ENCODE results near the gene RAMP1.

Gene RAMP1

GRCh38 chr2:237921967-237922492, 62.6 kb downstream of the RAMP1 start:
- H3K4me3 ChIP-seq (ENCODE audit: low read depth, low read length, poor library complexity, severe bottlenecking): no peak overlapping the region
- H3K27me3 ChIP-seq (ENCODE audit: insufficient read depth, low read length): no peaks in the 10 kb centered on the region; the same call in 1 of the 2 replicates
- no peaks in the 10 kb centered on the region for H3K9me2 ChIP-seq (ENCODE audit: low read depth, low read length)
- H3K36me3 ChIP-seq (ENCODE audit: insufficient read depth, low read length): no peaks in the 10 kb centered on the region
- H3K27ac ChIP-seq (ENCODE audit: low read depth, low read length, poor library complexity, severe bottlenecking): no peak overlapping the region
- no peak overlapping the region for H3K9ac ChIP-seq (ENCODE audit: low read length)
- no peaks in the 10 kb centered on the region for H4K20me1 ChIP-seq (ENCODE audit: insufficient read depth, low read length)
- no peaks in the 10 kb centered on the region for H3K4me1 ChIP-seq (ENCODE audit: insufficient read depth, low read length, severe bottlenecking)
- TF ChIP-seq, protein P1, sequence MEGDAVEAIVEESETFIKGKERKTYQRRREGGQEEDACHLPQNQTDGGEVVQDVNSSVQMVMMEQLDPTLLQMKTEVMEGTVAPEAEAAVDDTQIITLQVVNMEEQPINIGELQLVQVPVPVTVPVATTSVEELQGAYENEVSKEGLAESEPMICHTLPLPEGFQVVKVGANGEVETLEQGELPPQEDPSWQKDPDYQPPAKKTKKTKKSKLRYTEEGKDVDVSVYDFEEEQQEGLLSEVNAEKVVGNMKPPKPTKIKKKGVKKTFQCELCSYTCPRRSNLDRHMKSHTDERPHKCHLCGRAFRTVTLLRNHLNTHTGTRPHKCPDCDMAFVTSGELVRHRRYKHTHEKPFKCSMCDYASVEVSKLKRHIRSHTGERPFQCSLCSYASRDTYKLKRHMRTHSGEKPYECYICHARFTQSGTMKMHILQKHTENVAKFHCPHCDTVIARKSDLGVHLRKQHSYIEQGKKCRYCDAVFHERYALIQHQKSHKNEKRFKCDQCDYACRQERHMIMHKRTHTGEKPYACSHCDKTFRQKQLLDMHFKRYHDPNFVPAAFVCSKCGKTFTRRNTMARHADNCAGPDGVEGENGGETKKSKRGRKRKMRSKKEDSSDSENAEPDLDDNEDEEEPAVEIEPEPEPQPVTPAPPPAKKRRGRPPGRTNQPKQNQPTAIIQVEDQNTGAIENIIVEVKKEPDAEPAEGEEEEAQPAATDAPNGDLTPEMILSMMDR (IDR thresholded peaks at IDR 0.05; ENCODE audit: low read length): no peak
- TF ChIP-seq EZH2 (IDR thresholded peaks at IDR 0.05; ENCODE audit: borderline replicate concordance, low read length): no peak
- H3K79me2 ChIP-seq (ENCODE audit: insufficient read depth, low read length): no peaks in the 10 kb centered on the region
- H2AFZ ChIP-seq (ENCODE audit: low read length): no peak overlapping the region
- no peaks in the 10 kb centered on the region for H3K9me3 ChIP-seq (ENCODE audit: low read length)
- no peaks in the 10 kb centered on the region for H3F3A ChIP-seq (ENCODE audit: insufficient read depth, low read length)
- H3K4me2 ChIP-seq (ENCODE audit: low read length): no peak overlapping the region

DNA sequence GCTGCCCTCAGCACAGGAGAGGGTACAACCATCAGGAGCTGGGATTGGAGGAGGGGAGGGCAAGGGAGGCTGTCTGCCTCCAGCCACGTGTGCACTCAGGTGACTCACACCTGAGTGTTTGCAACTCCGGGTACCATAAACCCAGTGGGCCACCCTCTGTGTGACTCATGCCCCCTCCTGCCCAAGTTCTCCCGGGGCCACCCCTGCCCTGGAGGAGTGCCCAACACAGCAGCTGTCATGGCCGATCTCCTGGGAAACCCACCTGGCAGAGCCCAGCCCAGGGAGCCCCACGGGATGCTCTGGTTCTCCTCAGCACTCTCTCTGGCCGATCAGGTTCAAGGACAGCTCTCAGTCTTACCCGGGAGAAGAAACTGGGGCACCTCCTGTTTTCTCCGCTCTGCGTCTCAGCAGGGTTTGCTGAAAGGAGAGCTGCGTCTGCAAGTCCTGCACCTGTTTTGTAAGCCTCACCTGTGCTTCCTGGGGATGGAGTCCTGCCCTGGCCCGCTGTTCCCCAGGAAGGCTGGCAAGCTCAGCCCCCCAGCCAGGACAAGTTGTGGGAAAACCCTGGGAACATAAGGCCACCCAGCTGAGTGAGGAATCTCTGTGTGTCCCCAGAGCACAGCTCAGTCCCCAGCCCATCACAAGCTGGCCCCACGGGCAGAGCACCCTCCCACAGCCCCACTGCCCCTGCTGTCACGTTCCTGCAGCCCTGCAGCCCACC, 63.4 kb downstream of the RAMP1 start:
- H3K4me3 ChIP-seq (ENCODE audit: low read depth, low read length, poor library complexity, severe bottlenecking): no peak overlapping the region
- no peak overlapping the region for H3K4me2 ChIP-seq (ENCODE audit: low read length)
- H3K9me2 ChIP-seq (ENCODE audit: low read depth, low read length): no peaks in the 10 kb centered on the region
- H3K9me3 ChIP-seq (ENCODE audit: low read length): no peaks in the 10 kb centered on the region
- H2AFZ ChIP-seq (ENCODE audit: low read length): no peak overlapping the region
- H3K36me3 ChIP-seq (ENCODE audit: insufficient read depth, low read length): no peaks in the 10 kb centered on the region
- TF ChIP-seq EZH2 (IDR thresholded peaks at IDR 0.05; ENCODE audit: borderline replicate concordance, low read length): no peak
- TF ChIP-seq, protein P1 (IDR thresholded peaks at IDR 0.05; ENCODE audit: low read length): no peak
- no peaks in the 10 kb centered on the region for H4K20me1 ChIP-seq (ENCODE audit: insufficient read depth, low read length)
- no peak overlapping the region for H3K27ac ChIP-seq (ENCODE audit: low read depth, low read length, poor library complexity, severe bottlenecking)
- H3K4me1 ChIP-seq (ENCODE audit: insufficient read depth, low read length, severe bottlenecking): no peaks in the 10 kb centered on the region
- peaks cover 6% of the 10 kb centered on the region; the same call in 1 of the 2 replicates for H3K27me3 ChIP-seq (ENCODE audit: insufficient read depth, low read length)
- no peaks in the 10 kb centered on the region for H3F3A ChIP-seq (ENCODE audit: insufficient read depth, low read length)
- H3K79me2 ChIP-seq (ENCODE audit: insufficient read depth, low read length): no peaks in the 10 kb centered on the region
- H3K9ac ChIP-seq (ENCODE audit: low read length): no peak overlapping the region

DNA sequence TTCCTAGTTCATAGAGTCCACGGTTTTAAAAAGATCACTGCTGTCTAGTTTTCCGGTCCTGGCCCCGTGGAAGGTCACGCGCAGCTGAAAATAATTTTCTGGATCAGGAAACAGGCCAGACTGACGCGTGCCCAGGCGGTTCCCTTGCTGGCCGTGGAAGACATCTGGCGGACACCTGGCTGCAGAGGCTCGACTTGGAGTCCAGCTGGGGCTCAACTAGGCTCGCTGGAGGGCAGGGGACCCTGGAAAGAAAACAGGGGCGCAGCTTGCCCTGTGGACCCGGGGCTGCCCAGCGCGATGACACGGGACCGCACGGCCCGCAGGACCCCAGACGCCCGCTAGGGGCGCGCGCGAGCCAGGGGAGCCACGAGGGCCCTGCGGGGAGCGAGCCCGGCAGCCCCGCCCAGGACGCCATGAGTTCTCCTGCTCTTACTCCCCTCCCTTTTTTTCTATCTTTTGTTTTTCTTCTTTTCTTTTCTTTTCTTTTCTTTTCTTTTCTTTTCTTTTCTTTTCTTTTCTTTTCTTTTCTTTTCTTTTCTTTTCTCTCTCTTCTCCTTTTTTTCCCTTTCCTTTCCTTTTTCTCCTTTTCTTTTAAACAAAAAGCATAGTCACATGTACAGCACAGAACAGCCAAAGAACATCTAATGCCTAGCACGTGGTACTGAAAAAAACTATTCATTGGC, 64.2 kb downstream of the RAMP1 start:
- Histone ChIP-seq H3K27ac (ENCODE audit: low read depth, low read length, poor library complexity, severe bottlenecking) (no peak overlapping the region), H3K4me3 (ENCODE audit: low read depth, low read length, poor library complexity, severe bottlenecking) (no peak overlapping the region), H3K9me2 (ENCODE audit: low read depth, low read length) (no peaks in the 10 kb centered on the region), H3K9me3 (ENCODE audit: low read length) (no peaks in the 10 kb centered on the region), H3F3A (ENCODE audit: insufficient read depth, low read length) (no peaks in the 10 kb centered on the region), H3K27me3 (ENCODE audit: insufficient read depth, low read length) (peaks cover 9% of the 10 kb centered on the region; the same call in 1 of the 2 replicates), H3K79me2 (ENCODE audit: insufficient read depth, low read length) (no peaks in the 10 kb centered on the region), H3K4me1 (ENCODE audit: insufficient read depth, low read length, severe bottlenecking) (no peaks in the 10 kb centered on the region), H4K20me1 (ENCODE audit: insufficient read depth, low read length) (no peaks in the 10 kb centered on the region), H3K9ac (ENCODE audit: low read length) (no peak overlapping the region), H3K36me3 (ENCODE audit: insufficient read depth, low read length) (no peaks in the 10 kb centered on the region), H2AFZ (ENCODE audit: low read length) (no peak overlapping the region), H3K4me2 (ENCODE audit: low read length) (peak overlapping the region; percentile 35; the same call in 1 of the 2 replicates)
- TF ChIP-seq EZH2 (IDR thresholded peaks at IDR 0.05; ENCODE audit: borderline replicate concordance, low read length): no peak
- TF ChIP-seq, protein P1 (IDR thresholded peaks at IDR 0.05; ENCODE audit: low read length): peak; percentile 73

All from OCI-LY1 (cell line).